Measurements from ENCODE around the gene ACSM2A. TPM values are rescaled to one million over a fixed set of nuclear protein-coding genes. Genes with fewer than 3 reads are reported as not detected.
"Not testable (repeated sequence)": the region's sequence is repeated elsewhere in the genome, so short reads cannot be mapped to it uniquely, and the experiment has no call there.

The ACSM2A gene
- total RNA-seq, 1 experiment from 2014 or later, result not detected

GRCh38 chr16:20446652-20447393, 4.5 kb upstream of the ACSM2A start:
- DNase-seq (ENCODE audit: low spot score); in situ Hi-C loops (cut with HindIII; ENCODE audit: low sequenced_read_pairs): not testable (repeated sequence)

- in situ Hi-C loops (cut with HindIII; ENCODE audit: low sequenced_read_pairs); DNase-seq (ENCODE audit: low spot score): not testable (repeated sequence)
Observed at GRCh38 chr16:20453633-20454032, 2.3 kb downstream of the ACSM2A start.

- in situ Hi-C loops (cut with HindIII; ENCODE audit: low sequenced_read_pairs), result not testable (repeated sequence)
Observed at GRCh38 chr16:20459227-20459626, 7.9 kb downstream of the ACSM2A start.

GRCh38 chr16:20460313-20460712, 9.0 kb downstream of the ACSM2A start:
- DNase-seq (ENCODE audit: low spot score); in situ Hi-C loops (cut with HindIII; ENCODE audit: low sequenced_read_pairs): not testable (repeated sequence)

More at GRCh38 chr16:20459227-20459626, 7.9 kb downstream of the ACSM2A start:
- not testable (repeated sequence) for DNase-seq (ENCODE audit: low spot score)

GRCh38 chr16:20468954-20469353, 17.6 kb downstream of the ACSM2A start:
- in situ Hi-C loops (cut with HindIII; ENCODE audit: low sequenced_read_pairs); DNase-seq (ENCODE audit: low spot score): not testable (repeated sequence)

GRCh38 chr16:20469930-20470329, 18.6 kb downstream of the ACSM2A start:
- in situ Hi-C loops (cut with HindIII; ENCODE audit: low sequenced_read_pairs); DNase-seq (ENCODE audit: low spot score): not testable (repeated sequence)

- in situ Hi-C loops (cut with HindIII; ENCODE audit: low sequenced_read_pairs); DNase-seq (ENCODE audit: low spot score): not testable (repeated sequence)
Observed at GRCh38 chr16:20470732-20471131, 19.4 kb downstream of the ACSM2A start.

GRCh38 chr16:20477188-20477744, 25.9 kb downstream of the ACSM2A start:
- in situ Hi-C loops (cut with HindIII; ENCODE audit: low sequenced_read_pairs); DNase-seq (ENCODE audit: low spot score): not testable (repeated sequence)

- DNase-seq (ENCODE audit: low spot score); in situ Hi-C loops (cut with HindIII; ENCODE audit: low sequenced_read_pairs): not testable (repeated sequence)
Observed at GRCh38 chr16:20483989-20484388, 32.7 kb downstream of the ACSM2A start.

- in situ Hi-C loops (cut with HindIII; ENCODE audit: low sequenced_read_pairs), result no loop called here
- DNase-seq (ENCODE audit: low spot score), result no peak
Observed at GRCh38 chr16:20484726-20485125, 33.4 kb downstream of the ACSM2A start.

GRCh38 chr16:20485408-20485807, 34.1 kb downstream of the ACSM2A start:
- in situ Hi-C loops (cut with HindIII; ENCODE audit: low sequenced_read_pairs), result no loop called here
- no peak for DNase-seq (ENCODE audit: low spot score)

- in situ Hi-C loops (cut with HindIII; ENCODE audit: low sequenced_read_pairs); DNase-seq (ENCODE audit: low spot score): not testable (repeated sequence)
Observed at GRCh38 chr16:20490994-20491393, 39.7 kb downstream of the ACSM2A start.

- in situ Hi-C loops (cut with HindIII; ENCODE audit: low sequenced_read_pairs); DNase-seq (ENCODE audit: low spot score): not testable (repeated sequence)
Observed at GRCh38 chr16:20491448-20491847, 40.1 kb downstream of the ACSM2A start.

- in situ Hi-C loops (cut with HindIII; ENCODE audit: low sequenced_read_pairs), result no loop called here
- DNase-seq (ENCODE audit: low spot score), result no peak
Observed at GRCh38 chr16:20504418-20504817, 53.1 kb downstream of the ACSM2A start.

- no peak for DNase-seq (ENCODE audit: low spot score)
- in situ Hi-C loops (cut with HindIII; ENCODE audit: low sequenced_read_pairs), result no loop called here
Observed at GRCh38 chr16:20507280-20507679, 56.0 kb downstream of the ACSM2A start.

- in situ Hi-C loops (cut with HindIII; ENCODE audit: low sequenced_read_pairs), result no loop called here
- DNase-seq (ENCODE audit: low spot score), result no peak
Observed at GRCh38 chr16:20510323-20510722, 59.0 kb downstream of the ACSM2A start.

- in situ Hi-C loops (cut with HindIII; ENCODE audit: low sequenced_read_pairs), result no loop called here
- DNase-seq (ENCODE audit: low spot score), result no peak
Observed at GRCh38 chr16:20515688-20516090, 64.4 kb downstream of the ACSM2A start.

- no peak for DNase-seq (ENCODE audit: low spot score)
- in situ Hi-C loops (cut with HindIII; ENCODE audit: low sequenced_read_pairs), result no loop called here
Observed at GRCh38 chr16:20517149-20517548, 65.8 kb downstream of the ACSM2A start.

GRCh38 chr16:20519231-20519630, 67.9 kb downstream of the ACSM2A start:
- DNase-seq (ENCODE audit: low spot score), result no peak
- in situ Hi-C loops (cut with HindIII; ENCODE audit: low sequenced_read_pairs), result no loop called here

- in situ Hi-C loops (cut with HindIII; ENCODE audit: low sequenced_read_pairs), result no loop called here
- DNase-seq (ENCODE audit: low spot score), result no peak
Observed at GRCh38 chr16:20520103-20520502, 68.8 kb downstream of the ACSM2A start.

- in situ Hi-C loops (cut with HindIII; ENCODE audit: low sequenced_read_pairs); DNase-seq (ENCODE audit: low spot score): not testable (repeated sequence)
Observed at GRCh38 chr16:20531795-20532194, 80.5 kb downstream of the ACSM2A start.
